Stimulated activated CD8-positive, alpha-beta memory T cell treated with anti-CD3 and anti-CD28 coated beads, Interleukin-4, amount 100 ng/mL, for 1 hour (primary cell): Measurements from ENCODE around the gene JCAD.

Experiments
- DNase-seq, 2 donors: peaks; one replicate each; pipeline ENCODE4 v3.0.0-alpha.2; 2020; ENCODE audit warnings: low read depth in 2 of 2, low spot score in 1 of 2

JCAD gene

DNA sequence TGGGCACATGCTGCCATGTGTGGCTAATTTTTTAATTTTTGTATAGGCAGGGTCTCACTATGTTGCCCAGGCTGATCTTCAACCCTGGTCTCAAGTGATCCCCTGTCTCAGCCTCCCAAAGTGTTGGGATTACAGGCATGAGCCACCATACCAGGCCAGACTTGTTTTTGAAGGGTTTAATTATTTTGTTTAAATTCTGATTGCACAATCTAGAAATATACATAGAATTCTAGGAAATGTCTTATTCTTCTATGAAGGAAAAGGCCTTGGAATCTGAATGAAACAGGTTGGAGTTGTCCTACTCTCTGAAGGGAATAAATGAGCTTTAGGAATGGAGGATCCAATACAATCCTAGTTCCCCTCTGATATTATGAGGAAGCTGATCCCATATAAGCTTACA lies 15.5 kb upstream of the JCAD start:
- DNase-seq, result no peak

DNA sequence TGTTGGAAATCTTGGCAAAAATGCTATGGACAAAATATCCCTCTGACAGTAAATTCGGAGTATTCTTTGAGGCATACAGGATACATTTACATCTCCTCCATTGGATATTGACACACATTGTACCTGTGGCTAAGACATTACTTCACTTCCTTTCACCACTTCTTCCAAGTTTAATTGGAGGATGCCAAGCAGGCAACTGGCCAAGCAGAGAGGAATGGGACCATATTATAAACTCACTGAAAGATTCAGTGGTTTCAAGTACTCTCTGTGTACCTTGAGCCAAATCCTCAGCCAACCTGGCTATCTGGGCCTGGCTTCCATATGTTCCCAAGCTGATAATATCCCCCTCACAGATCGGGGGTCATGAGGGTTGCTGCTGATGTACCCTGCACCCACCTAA lies 14.7 kb upstream of the JCAD start:
- no peak for DNase-seq

DNA sequence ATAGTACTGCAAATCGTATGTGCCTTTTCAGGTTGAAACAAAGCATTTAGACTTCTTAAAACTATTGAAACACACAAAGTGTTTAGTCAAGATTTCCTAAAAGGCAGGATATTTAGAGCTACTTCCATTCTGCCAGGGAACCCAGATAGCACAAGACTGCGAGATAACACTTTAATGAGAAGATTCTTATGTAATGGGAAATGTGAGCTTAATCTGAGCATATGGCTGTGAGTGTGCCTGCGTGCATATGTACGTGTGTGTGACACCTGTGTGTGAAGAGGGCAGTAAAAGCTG lies 14.3 kb upstream of the JCAD start:
- no peak for DNase-seq

GRCh38 chr10:30073045-30073766 lies 13.8 kb upstream of the JCAD start:
- DNase-seq, result no peak

GRCh38 chr10:30072068-30072467 lies 12.7 kb upstream of the JCAD start:
- DNase-seq, result no peak

- no peak for DNase-seq
Measured at GRCh38 chr10:30070001-30070685, 10.8 kb upstream of the JCAD start.

GRCh38 chr10:30068492-30069223 lies 9.3 kb upstream of the JCAD start:
- DNase-seq, result no peak

DNA sequence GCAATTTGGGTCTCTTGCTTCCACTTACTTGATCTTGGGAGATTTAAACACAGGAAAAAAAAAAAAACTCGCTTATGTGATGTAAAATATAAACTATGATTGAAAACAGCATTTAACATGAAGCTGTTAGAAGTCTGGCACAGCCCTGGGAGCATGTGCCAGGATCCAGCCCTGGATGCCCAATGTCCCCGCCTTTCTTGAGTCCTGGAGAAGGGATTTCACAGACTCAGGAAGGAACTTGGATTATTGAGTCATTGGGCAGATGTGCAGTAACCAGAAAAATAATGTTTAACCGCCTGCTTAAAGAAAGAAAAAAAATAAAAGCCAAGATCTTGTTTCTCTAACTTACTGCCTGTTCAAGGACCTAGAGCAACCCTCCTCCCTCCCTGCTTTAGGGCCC lies 3.7 kb upstream of the JCAD start:
- no peak for DNase-seq

- no peak for DNase-seq
Measured at GRCh38 chr10:30062582-30062981, 3.2 kb upstream of the JCAD start.

DNA sequence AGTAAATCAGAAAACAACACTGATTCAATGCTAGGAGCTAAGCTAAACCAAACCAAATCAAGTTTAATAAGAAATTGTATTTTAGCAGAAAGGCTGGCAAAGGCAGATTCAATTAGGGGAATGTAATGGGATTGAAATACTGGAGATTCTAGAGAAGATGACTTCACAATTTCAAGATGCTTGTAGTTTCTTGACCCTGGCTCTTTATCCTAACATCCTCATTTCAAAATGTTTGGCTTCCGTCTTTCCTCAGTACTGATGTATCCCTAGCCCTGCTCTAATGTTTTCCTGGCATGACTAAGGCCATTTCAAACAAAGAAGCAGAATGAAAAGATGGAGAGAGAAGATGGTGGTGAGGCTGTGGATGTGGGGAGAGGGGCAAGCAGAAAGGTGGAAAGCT lies 2.7 kb upstream of the JCAD start:
- DNase-seq, result no peak

GRCh38 chr10:30058570-30059132 lies 735 bp downstream of the JCAD start:
- DNase-seq, result no peak

GRCh38 chr10:30057894-30058556 lies 1.4 kb downstream of the JCAD start:
- no peak for DNase-seq

- DNase-seq, result no peak
Measured at GRCh38 chr10:30057421-30057841, 2.0 kb downstream of the JCAD start.

DNA sequence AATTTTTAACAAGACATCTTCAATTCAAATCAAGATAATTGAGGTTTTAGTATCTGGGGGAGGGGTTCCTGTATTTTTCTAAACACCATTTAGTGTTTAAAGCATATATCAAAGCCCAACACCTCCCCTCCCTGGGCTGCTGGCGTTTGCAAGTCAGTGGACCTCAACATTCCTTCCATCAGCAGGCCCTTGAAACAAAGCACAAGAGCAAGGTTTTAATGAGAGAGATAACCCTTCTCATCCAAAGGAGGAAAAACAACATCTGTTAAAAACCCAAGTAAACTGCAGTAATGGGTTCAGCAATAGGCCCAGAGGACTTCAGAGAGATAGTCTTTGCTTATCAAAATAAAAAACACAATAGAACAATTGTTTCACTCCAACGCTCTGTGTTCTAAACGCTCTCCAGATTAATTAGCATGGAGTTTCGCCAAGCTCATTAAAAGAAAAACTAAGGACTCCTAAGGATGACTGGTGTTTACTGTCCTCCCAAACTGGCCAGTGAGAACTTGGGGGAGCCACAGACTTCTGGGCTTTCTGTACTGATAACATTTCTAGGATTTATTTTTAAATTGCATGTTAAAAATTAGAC lies 2.5 kb downstream of the JCAD start:
- DNase-seq, result no peak

- no peak for DNase-seq
Measured at GRCh38 chr10:30056281-30056680, 3.1 kb downstream of the JCAD start.

DNA sequence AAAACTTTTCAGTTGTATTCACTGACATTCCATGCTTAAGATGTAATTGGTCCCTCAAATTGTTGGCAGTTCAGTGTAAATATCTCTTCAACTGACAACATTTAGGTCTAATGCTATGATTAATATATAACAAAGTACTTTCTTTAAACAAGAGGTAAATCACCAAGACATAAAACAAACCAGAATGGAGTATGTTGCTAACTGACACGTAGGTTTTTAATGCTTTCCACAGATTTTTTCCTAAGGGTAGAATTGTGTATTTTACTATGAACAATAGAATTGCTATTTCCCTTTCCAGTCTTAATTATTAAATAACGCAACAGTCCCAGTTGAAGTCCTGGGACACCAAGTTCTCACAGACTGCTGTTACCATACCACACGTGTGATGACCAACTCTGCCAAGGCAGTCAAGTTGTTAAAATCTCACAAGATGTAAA lies 4.1 kb downstream of the JCAD start:
- DNase-seq, result no peak

- DNase-seq, result no peak
Measured at GRCh38 chr10:30052062-30052461, 7.3 kb downstream of the JCAD start.

DNA sequence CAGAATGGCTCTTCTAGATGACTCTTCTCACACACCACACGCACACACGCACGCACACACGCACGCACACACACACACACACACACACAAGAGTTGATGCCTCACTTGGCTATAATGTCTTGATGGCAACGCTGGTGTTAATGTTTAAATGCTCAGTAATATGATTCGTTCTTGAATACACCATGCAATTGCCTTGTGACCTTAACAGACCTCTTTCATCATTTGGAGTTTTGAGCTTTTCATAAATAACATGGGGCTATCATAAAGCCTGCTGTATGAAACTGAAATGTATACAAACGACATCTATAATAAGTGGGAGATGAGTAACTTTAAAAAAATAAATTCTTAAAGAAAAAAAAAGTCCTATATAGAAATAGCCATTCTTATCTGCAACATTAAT lies 8.2 kb downstream of the JCAD start:
- no peak for DNase-seq

DNA sequence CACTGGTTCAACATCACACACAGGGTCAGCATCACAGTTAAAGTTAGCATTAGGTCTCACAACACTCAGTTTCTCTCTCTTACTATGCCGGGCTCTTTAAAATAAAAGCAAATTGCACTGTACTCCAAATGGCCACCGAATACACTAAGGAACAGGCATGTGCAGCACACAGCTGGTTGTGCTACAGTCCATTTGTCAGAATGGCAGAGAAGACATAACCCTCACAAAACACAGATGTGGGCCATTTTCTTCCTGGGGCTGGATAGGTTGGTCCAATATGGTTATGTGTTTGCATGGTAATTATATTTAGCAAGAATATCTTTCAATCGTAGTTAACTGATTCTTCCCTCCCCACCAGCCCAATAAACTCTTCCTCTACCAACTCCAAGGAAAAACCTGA lies 9.0 kb downstream of the JCAD start:
- DNase-seq, result no peak

DNA sequence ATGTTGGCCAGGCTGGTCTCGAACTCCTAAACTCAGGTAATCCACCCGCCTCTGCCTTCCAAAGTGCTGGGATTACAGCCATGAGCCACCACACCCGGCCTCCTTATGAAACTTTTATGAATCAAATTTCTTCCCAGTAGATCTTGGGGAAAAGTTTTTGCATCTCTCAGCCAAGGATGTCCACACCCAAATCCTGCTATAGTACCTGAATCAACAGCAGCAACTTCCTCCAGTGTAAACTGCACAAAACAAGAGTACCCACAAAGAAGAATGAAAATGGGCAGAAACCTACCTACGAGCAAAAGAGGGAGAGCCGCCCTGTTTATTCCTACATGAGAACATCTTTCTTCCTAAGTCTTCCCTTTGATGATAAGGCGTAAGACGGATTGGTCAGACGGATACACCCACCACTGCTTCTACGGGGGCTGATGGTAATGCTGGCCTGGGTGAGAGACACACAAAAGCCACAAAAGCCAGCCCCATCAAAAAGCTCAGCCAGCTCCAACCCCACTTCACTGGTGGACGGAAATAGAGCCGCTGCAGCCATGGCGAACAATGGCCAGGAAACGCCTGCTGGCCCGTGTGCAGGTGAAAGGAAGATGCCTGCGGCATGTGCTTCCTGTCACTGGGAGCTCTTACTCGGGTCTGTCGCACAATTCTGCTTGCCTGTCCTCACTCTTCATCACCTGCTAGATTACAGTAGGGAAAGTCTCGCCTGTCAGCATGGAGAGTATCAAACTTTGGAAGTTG lies 10.4 kb downstream of the JCAD start:
- DNase-seq, result no peak
